ENCODE measurements around the gene AIP.

Gene AIP

GRCh38 chr11:67482827-67483798, at the start of gene AIP:
TSS of gene AIP (plus strand) at chr11:67483026. CDS start at chr11:67483159, 133 bp downstream.
- no peaks in the 10 kb centered on the region for H3K27me3 ChIP-seq (ENCODE audit: control insufficient read depth in 1 of 2, insufficient read depth in 2 of 2, low read length in 2 of 2)
- H3K9ac ChIP-seq (ENCODE audit: low read depth in 1 of 2, low read length in 2 of 2) = peak within 1 kb of the TSS; percentile 66 to 76
- H3K9me3 ChIP-seq (ENCODE audit: control insufficient read depth in 1 of 2, low read length in 2 of 2) = no peaks in the 10 kb centered on the region
- peaks cover 0 to 3% of the 10 kb centered on the region in 2 donors for H3K36me3 ChIP-seq (ENCODE audit: control insufficient read depth in 1 of 2, insufficient read depth in 2 of 2, low read length in 2 of 2)
- H3K4me1 ChIP-seq (ENCODE audit: control insufficient read depth in 1 of 2, insufficient read depth in 2 of 2, low read length in 2 of 2) = peaks cover 14 to 36% of the 10 kb centered on the region in 2 donors
- H3K4me3 ChIP-seq (ENCODE audit: low read depth in 1 of 2, low read length in 2 of 2) = peak within 1 kb of the TSS; percentile 73 to 85
- peak within 1 kb of the TSS; percentile 81 for H3K27ac ChIP-seq (ENCODE audit: low read depth, low read length)

- peaks cover 8 to 36% of the 10 kb centered on the region in 2 donors for H3K4me1 ChIP-seq (ENCODE audit: control insufficient read depth in 1 of 2, insufficient read depth in 2 of 2, low read length in 2 of 2)
- no peak overlapping the region for H3K4me3 ChIP-seq (ENCODE audit: low read depth in 1 of 2, low read length in 2 of 2)
- H3K36me3 ChIP-seq (ENCODE audit: control insufficient read depth in 1 of 2, insufficient read depth in 2 of 2, low read length in 2 of 2) = peaks cover 23 to 63% of the 10 kb centered on the region in 2 donors
- no peaks in the 10 kb centered on the region for H3K27me3 ChIP-seq (ENCODE audit: control insufficient read depth in 1 of 2, insufficient read depth in 2 of 2, low read length in 2 of 2)
- no peak overlapping the region for H3K27ac ChIP-seq (ENCODE audit: low read depth, low read length)
- no peak overlapping the region for H3K9ac ChIP-seq (ENCODE audit: low read depth in 1 of 2, low read length in 2 of 2)
- H3K9me3 ChIP-seq (ENCODE audit: control insufficient read depth in 1 of 2, low read length in 2 of 2) = no peaks in the 10 kb centered on the region
Observed at GRCh38 chr11:67433536-67434394, 49.1 kb upstream of the AIP start.

DNA sequence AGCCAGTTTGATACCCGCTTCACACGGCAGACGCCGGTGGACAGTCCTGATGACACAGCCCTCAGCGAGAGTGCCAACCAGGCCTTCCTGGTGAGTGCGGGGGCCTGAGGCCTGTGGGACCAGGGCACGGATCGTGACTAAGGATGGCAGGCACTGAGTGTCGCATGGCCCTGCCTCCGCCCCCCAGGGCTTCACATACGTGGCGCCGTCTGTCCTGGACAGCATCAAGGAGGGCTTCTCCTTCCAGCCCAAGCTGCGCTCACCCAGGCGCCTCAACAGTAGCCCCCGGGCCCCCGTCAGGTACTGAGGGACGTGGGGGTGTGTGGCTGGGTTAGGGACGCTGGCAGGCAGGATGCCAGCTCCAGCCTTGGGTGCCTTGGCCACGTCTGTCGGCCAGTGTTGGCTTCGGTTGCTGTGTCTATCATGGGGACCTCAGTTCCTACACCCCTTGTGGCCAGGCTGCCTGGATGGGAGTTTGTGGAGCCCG, 48.4 kb upstream of the AIP start:
- Histone ChIP-seq H3K27ac (ENCODE audit: low read depth, low read length) (no peak overlapping the region), H3K9me3 (ENCODE audit: control insufficient read depth in 1 of 2, low read length in 2 of 2) (no peaks in the 10 kb centered on the region), H3K4me3 (ENCODE audit: low read depth in 1 of 2, low read length in 2 of 2) (no peak overlapping the region), H3K9ac (ENCODE audit: low read depth in 1 of 2, low read length in 2 of 2) (no peak overlapping the region), H3K4me1 (ENCODE audit: control insufficient read depth in 1 of 2, insufficient read depth in 2 of 2, low read length in 2 of 2) (peaks cover 7 to 32% of the 10 kb centered on the region in 2 donors), H3K27me3 (ENCODE audit: control insufficient read depth in 1 of 2, insufficient read depth in 2 of 2, low read length in 2 of 2) (no peaks in the 10 kb centered on the region), H3K36me3 (ENCODE audit: control insufficient read depth in 1 of 2, insufficient read depth in 2 of 2, low read length in 2 of 2) (peaks cover 23 to 63% of the 10 kb centered on the region in 2 donors)

DNA sequence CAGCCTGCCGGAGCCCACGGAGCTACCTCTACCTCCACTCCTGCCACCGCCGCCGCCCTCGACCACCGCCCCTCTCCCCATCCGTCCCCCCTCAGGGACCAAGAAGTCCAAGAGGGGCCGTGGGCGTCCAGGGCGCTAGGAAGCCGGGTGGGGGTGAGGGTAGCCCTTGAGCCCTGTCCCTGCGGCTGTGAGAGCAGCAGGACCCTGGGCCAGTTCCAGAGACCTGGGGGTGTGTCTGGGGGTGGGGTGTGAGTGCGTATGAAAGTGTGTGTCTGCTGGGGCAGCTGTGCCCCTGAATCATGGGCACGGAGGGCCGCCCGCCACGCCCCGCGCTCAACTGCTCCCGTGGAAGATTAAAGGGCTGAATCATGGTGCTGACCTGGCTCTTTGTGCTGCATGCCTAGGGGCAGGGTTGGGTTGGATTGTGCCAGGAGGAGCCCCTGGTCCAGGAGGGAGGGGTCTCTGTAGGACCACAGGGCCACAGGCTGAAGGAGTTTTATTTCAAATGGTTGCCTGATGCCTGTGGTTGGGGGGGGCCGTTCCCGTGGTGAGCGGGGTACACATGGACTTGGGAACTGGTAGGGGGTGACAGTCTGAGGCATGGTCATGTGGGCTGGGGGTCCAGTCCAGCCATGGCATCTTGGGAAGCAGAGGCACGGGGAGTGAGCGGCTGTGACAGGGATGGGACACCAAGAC, 47.6 kb upstream of the AIP start:
- H3K4me1 ChIP-seq (ENCODE audit: control insufficient read depth in 1 of 2, insufficient read depth in 2 of 2, low read length in 2 of 2) = peaks cover 5 to 33% of the 10 kb centered on the region in 2 donors
- peaks cover 23 to 67% of the 10 kb centered on the region in 2 donors for H3K36me3 ChIP-seq (ENCODE audit: control insufficient read depth in 1 of 2, insufficient read depth in 2 of 2, low read length in 2 of 2)
- H3K4me3 ChIP-seq (ENCODE audit: low read depth in 1 of 2, low read length in 2 of 2) = peak overlapping the region in 1 of 2 donors; percentile 64
- no peak overlapping the region for H3K9ac ChIP-seq (ENCODE audit: low read depth in 1 of 2, low read length in 2 of 2)
- H3K27me3 ChIP-seq (ENCODE audit: control insufficient read depth in 1 of 2, insufficient read depth in 2 of 2, low read length in 2 of 2) = no peaks in the 10 kb centered on the region
- no peaks in the 10 kb centered on the region for H3K9me3 ChIP-seq (ENCODE audit: control insufficient read depth in 1 of 2, low read length in 2 of 2)
- H3K27ac ChIP-seq (ENCODE audit: low read depth, low read length) = no peak overlapping the region

GRCh38 chr11:67435727-67436458, 46.9 kb upstream of the AIP start:
- no peaks in the 10 kb centered on the region for H3K27me3 ChIP-seq (ENCODE audit: control insufficient read depth in 1 of 2, insufficient read depth in 2 of 2, low read length in 2 of 2)
- H3K36me3 ChIP-seq (ENCODE audit: control insufficient read depth in 1 of 2, insufficient read depth in 2 of 2, low read length in 2 of 2) = peaks cover 23 to 66% of the 10 kb centered on the region in 2 donors
- H3K4me3 ChIP-seq (ENCODE audit: low read depth in 1 of 2, low read length in 2 of 2) = peak overlapping the region; percentile 22 to 64
- H3K27ac ChIP-seq (ENCODE audit: low read depth, low read length) = no peak overlapping the region
- H3K4me1 ChIP-seq (ENCODE audit: control insufficient read depth in 1 of 2, insufficient read depth in 2 of 2, low read length in 2 of 2) = peaks cover 5 to 33% of the 10 kb centered on the region in 2 donors
- no peak overlapping the region for H3K9ac ChIP-seq (ENCODE audit: low read depth in 1 of 2, low read length in 2 of 2)
- H3K9me3 ChIP-seq (ENCODE audit: control insufficient read depth in 1 of 2, low read length in 2 of 2) = no peaks in the 10 kb centered on the region

DNA sequence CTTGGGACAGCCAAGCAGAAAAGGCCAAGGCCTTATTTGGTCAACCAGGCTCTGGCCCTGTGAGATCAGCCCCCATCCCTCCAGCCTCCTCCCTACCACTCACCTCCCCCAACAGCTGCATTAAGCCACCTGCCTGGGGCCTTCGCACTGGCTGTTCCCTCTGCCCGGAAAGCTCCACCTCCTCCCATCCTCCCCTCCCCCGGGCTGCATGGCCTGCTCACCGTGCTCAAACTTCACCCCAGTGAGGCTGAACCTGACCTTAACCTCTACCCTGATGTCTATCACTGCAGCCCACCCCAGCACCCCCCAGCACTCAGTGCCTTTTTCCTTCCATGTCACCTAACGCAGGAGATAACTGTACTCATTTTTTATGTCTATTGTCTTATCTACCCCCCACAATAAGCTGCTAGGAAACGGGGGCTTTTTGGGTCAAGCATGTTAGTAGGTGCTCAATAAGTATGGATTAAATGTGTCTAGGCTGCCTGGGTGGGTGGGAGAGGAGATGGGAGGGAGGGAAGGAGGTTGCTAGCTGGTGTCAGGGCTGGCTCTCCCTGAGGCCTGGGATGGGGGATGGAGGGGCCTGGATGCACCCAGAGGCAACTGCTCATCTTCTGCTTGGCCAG, 46.3 kb upstream of the AIP start:
- H3K36me3 ChIP-seq (ENCODE audit: control insufficient read depth in 1 of 2, insufficient read depth in 2 of 2, low read length in 2 of 2) = peaks cover 27 to 70% of the 10 kb centered on the region in 2 donors
- H3K4me1 ChIP-seq (ENCODE audit: control insufficient read depth in 1 of 2, insufficient read depth in 2 of 2, low read length in 2 of 2) = peaks cover 5 to 33% of the 10 kb centered on the region in 2 donors
- no peaks in the 10 kb centered on the region for H3K27me3 ChIP-seq (ENCODE audit: control insufficient read depth in 1 of 2, insufficient read depth in 2 of 2, low read length in 2 of 2)
- no peaks in the 10 kb centered on the region for H3K9me3 ChIP-seq (ENCODE audit: control insufficient read depth in 1 of 2, low read length in 2 of 2)
- H3K4me3 ChIP-seq (ENCODE audit: low read depth in 1 of 2, low read length in 2 of 2) = peak overlapping the region; percentile 43 to 64
- H3K27ac ChIP-seq (ENCODE audit: low read depth, low read length) = peak overlapping the region; percentile 25
- H3K9ac ChIP-seq (ENCODE audit: low read depth in 1 of 2, low read length in 2 of 2) = no peak overlapping the region

DNA sequence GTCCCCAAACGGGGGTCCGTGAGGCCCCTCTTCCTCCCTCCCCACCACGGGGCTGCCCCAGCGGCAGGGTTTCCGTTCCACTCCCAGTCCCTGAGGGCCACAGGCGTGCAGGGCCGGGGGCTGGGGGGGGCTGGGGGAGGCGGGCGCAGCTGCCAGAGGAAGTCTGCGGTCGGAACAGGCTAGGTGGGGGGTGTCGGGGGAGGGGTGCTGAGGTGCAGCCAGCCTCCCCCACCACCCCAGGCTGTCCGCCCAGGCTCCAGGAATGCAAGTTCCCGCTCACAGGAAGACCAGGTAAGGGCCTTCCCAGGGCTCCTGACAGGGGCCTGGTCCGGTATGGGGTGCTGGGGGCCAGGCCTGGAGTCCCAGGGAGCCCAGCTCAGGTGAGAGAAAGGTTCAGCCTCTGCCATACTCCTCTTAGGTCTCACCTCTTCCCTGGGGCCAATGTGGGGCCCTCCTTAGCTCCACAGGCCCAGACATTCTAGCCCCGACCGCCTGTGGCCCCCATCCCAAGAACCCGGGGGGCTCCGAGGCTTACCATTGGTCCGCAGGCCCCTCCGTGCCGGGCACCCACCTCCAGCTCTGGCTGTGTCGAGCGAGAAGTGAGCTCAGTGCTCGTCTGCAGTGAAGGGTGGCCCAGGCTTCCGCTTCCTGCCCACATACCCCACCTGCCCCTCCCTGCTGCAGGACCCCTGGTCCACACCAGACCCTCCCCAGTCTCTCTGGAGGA, 45.6 kb upstream of the AIP start, which contains the start of gene PTPRCAP:
Gene PTPRCAP, minus strand, starts transcription at position 601 of the 727 bp plus-strand sequence. Its CDS starts 63 bp downstream, at position 538.
- H3K9me3 ChIP-seq (ENCODE audit: control insufficient read depth in 1 of 2, low read length in 2 of 2) = no peaks in the 10 kb centered on the region
- H3K36me3 ChIP-seq (ENCODE audit: control insufficient read depth in 1 of 2, insufficient read depth in 2 of 2, low read length in 2 of 2) = peaks cover 27 to 69% of the 10 kb centered on the region in 2 donors
- peak within 1 kb of the TSS; percentile 58 to 68 for H3K4me3 ChIP-seq (ENCODE audit: low read depth in 1 of 2, low read length in 2 of 2)
- H3K9ac ChIP-seq (ENCODE audit: low read depth in 1 of 2, low read length in 2 of 2) = peak within 1 kb of the TSS; percentile 43 to 48
- peak within 1 kb of the TSS; percentile 42 for H3K27ac ChIP-seq (ENCODE audit: low read depth, low read length)
- no peaks in the 10 kb centered on the region for H3K27me3 ChIP-seq (ENCODE audit: control insufficient read depth in 1 of 2, insufficient read depth in 2 of 2, low read length in 2 of 2)
- H3K4me1 ChIP-seq (ENCODE audit: control insufficient read depth in 1 of 2, insufficient read depth in 2 of 2, low read length in 2 of 2) = peaks cover 9 to 37% of the 10 kb centered on the region in 2 donors

DNA sequence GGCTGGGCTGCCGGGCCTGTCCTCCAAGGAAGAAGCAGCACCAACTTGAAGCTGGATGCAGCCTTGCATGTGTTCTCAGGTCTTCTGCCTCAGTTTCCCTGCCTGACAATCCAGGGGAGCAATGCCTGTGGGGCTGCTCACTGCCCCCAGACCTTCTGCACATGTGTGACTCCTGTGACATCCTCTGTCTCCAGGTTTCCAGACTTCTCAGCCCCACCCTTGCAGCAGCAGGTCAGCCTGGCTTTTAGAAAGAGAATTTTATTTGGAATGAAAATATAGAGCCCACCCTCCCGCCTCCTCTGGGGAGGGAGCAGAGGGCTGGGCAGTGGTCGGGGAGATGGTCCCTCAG, 45.0 kb upstream of the AIP start:
- Histone ChIP-seq H3K9me3 (ENCODE audit: control insufficient read depth in 1 of 2, low read length in 2 of 2) (no peaks in the 10 kb centered on the region), H3K9ac (ENCODE audit: low read depth in 1 of 2, low read length in 2 of 2) (peak overlapping the region; percentile 43 to 48), H3K4me3 (ENCODE audit: low read depth in 1 of 2, low read length in 2 of 2) (peak overlapping the region; percentile 58 to 68), H3K27ac (ENCODE audit: low read depth, low read length) (peak overlapping the region; percentile 20), H3K36me3 (ENCODE audit: control insufficient read depth in 1 of 2, insufficient read depth in 2 of 2, low read length in 2 of 2) (peaks cover 23 to 64% of the 10 kb centered on the region in 2 donors), H3K27me3 (ENCODE audit: control insufficient read depth in 1 of 2, insufficient read depth in 2 of 2, low read length in 2 of 2) (no peaks in the 10 kb centered on the region), H3K4me1 (ENCODE audit: control insufficient read depth in 1 of 2, insufficient read depth in 2 of 2, low read length in 2 of 2) (peaks cover 13 to 42% of the 10 kb centered on the region in 2 donors)
